AG04449 (cell line): ENCODE data around the gene SAAL1.

Experiments used
- CTCF ChIA-PET: fragments of 350-600 bp; formaldehyde crosslinking; extraction: SDS; loops from one replicate; lab custom pipeline; 2021; ENCODE audit warnings: antibody characterized with exemption; lab: Yijun Ruan, JAX
- POLR2A ChIA-PET: fragments of 400-600, 350-600 bp; formaldehyde crosslinking; extraction: SDS; loops from one replicate; lab custom pipeline; 2020; ENCODE audit warnings: antibody characterized with exemption, inconsistent platforms; lab: Yijun Ruan, JAX
- DNase-seq: peaks from one replicate; pipeline ENCODE4 v3.0.0-alpha.2; 2010; ENCODE audit warnings: low read depth, low spot score
- H3K4me3 ChIP-seq: 2 replicates; pipeline ENCODE4 v1.5.1; 2011; ENCODE audit warnings: low read depth, mild to moderate bottlenecking, control low read depth, low read length
- CTCF ChIP-seq: IDR thresholded peaks from one replicate; pipeline ENCODE4 v1.5.1; 2011; ENCODE audit warnings: mild to moderate bottlenecking, moderate library complexity, low read length, control low read depth, inconsistent platforms; ENCODE audit not compliant: insufficient read depth; ENCODE audit errors: missing control alignments

Gene SAAL1

GRCh38 chr11:18063862-18064434, 41.9 kb downstream of the SAAL1 start:
- POLR2A ChIA-PET, result no interaction called here
- CTCF ChIA-PET, result no interaction called here
- DNase-seq, result no peak
- no peak overlapping the region for H3K4me3 ChIP-seq
- TF ChIP-seq CTCF, result no peak

GRCh38 chr11:18063125-18063524, 42.8 kb downstream of the SAAL1 start:
- no peak for DNase-seq
- no peak overlapping the region for H3K4me3 ChIP-seq
- TF ChIP-seq CTCF, result no peak
- ChIA-PET CTCF (interaction anchor here (0.9 kb wide), 1 partner anchor 43 kb away, joined by 6 read pairs; the partner anchor contains the start of gene SAAL1), POLR2A (no interaction called here)

- TF ChIP-seq CTCF, result no peak
- no peak overlapping the region for H3K4me3 ChIP-seq
- CTCF ChIA-PET, result no interaction called here
- POLR2A ChIA-PET, result no interaction called here
- no peak for DNase-seq
Observed at GRCh38 chr11:18061351-18061750, 44.5 kb downstream of the SAAL1 start.

- ChIA-PET POLR2A (no interaction called here), CTCF (no interaction called here)
- no peak overlapping the region for H3K4me3 ChIP-seq
- DNase-seq, result no peak
- TF ChIP-seq CTCF, result no peak
Observed at GRCh38 chr11:18056561-18057181, 49.2 kb downstream of the SAAL1 start.

GRCh38 chr11:18054511-18055103, 51.3 kb downstream of the SAAL1 start:
- TF ChIP-seq CTCF, result no peak

GRCh38 chr11:18050848-18051247, 55.0 kb downstream of the SAAL1 start:
- no peak for TF ChIP-seq CTCF
- POLR2A ChIA-PET, result no interaction called here
- no peak for DNase-seq

More at GRCh38 chr11:18054511-18055103, 51.3 kb downstream of the SAAL1 start:
- ChIA-PET CTCF (no interaction called here), POLR2A (no interaction called here)
- no peak for DNase-seq
- H3K4me3 ChIP-seq, result no peak overlapping the region

More at GRCh38 chr11:18050848-18051247, 55.0 kb downstream of the SAAL1 start:
- CTCF ChIA-PET, result no interaction called here
- no peak overlapping the region for H3K4me3 ChIP-seq
